ENCODE measurements around the gene SEC61A1.

Gene SEC61A1

DNA sequence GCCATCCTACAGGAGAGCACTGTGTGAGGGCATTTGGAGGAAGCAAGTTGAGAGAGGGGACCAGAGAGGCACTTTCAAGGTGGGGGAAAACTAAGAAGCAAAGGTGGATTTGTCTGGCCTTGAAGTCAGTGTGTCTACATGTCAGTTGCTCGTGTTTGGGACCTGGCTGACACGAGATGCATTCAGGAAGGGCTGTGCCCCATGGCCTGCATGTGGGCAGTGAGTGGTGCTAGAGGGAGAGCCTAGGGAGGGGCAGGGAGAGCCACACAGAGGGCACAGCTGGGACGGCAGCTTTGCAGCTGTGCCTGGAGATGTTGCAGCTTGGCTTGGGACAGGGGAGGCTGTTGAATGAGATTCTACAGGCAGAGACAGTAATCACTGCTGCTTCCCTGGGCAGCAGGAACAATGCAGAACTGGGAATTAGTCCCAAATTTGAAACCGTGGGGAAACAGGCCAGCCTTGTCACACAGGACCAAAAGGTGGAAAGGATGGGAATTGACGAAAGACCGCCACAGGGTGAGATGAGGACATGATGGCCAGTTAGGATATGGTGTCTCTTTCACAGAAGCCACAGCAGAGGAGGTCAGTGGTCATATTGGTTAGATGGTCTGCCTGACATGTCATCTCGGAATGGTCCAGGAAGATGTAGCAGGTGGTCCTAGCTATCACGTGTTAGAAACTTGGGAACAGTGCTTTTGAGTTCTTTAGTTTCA lies 10.0 kb downstream of the SEC61A1 start:
- TF ChIP-seq, protein P1, sequence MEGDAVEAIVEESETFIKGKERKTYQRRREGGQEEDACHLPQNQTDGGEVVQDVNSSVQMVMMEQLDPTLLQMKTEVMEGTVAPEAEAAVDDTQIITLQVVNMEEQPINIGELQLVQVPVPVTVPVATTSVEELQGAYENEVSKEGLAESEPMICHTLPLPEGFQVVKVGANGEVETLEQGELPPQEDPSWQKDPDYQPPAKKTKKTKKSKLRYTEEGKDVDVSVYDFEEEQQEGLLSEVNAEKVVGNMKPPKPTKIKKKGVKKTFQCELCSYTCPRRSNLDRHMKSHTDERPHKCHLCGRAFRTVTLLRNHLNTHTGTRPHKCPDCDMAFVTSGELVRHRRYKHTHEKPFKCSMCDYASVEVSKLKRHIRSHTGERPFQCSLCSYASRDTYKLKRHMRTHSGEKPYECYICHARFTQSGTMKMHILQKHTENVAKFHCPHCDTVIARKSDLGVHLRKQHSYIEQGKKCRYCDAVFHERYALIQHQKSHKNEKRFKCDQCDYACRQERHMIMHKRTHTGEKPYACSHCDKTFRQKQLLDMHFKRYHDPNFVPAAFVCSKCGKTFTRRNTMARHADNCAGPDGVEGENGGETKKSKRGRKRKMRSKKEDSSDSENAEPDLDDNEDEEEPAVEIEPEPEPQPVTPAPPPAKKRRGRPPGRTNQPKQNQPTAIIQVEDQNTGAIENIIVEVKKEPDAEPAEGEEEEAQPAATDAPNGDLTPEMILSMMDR (IDR thresholded peaks at IDR 0.05; ENCODE audit: insufficient read depth, low read length, poor library complexity, severe bottlenecking), result no peak
- H3K27me3 ChIP-seq (replicated peaks; ENCODE audit: control insufficient read depth, insufficient read depth, low read length), result no peaks in the 10 kb centered on the region
- H3K36me3 ChIP-seq (ENCODE audit: control insufficient read depth, insufficient read depth, low read length), result peaks cover 52% of the 10 kb centered on the region
- no peak overlapping the region for H3K4me3 ChIP-seq (replicated peaks; ENCODE audit: low read depth, low read length)
- no peak for DNase-seq (ENCODE audit: extremely low read depth, insufficient read length)

DNA sequence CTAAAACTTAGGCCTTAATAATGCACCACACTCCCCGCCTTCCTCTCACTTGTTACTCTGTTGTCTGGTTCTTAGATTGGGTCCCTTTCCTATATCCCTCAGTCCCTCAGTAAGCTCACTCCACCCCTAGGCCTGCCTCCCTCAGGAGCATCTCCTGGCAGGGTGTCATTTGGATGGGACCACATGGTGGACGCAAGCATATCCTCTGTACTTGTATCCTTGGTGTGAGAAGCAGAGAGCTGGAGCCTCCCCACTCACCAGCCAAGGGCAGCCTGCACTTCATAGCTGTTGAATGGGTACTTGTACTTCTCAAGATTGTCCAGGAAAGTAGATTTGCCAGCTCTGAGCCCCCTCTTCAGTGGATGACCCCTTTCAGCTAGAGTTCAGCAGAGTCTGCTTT lies 11.6 kb downstream of the SEC61A1 start:
- Histone ChIP-seq H3K4me3 (replicated peaks; ENCODE audit: low read depth, low read length) (no peak overlapping the region), H3K27me3 (replicated peaks; ENCODE audit: control insufficient read depth, insufficient read depth, low read length) (no peaks in the 10 kb centered on the region), H3K36me3 (ENCODE audit: control insufficient read depth, insufficient read depth, low read length) (peaks cover 61% of the 10 kb centered on the region)
- DNase-seq (ENCODE audit: extremely low read depth, insufficient read length), result no peak
- TF ChIP-seq, protein P1 (IDR thresholded peaks at IDR 0.05; ENCODE audit: insufficient read depth, low read length, poor library complexity, severe bottlenecking), result no peak

DNA sequence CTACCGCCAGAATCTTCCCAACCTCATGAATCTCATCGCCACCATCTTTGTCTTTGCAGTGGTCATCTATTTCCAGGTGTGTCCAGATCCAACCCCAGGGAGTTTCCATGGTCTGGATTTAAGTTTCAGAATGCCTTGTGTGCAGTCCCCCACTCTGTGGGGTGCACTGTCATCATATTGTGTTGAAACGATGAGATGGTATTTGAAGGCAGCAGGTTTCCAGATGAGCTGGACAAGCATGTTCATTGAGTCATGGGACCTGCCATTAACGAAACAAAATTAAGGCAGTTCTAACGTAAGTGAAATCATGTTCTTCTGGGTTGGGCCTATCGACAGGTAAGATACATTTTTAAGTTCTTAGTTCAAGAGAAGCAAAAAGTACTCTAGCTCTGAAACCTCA lies 12.7 kb downstream of the SEC61A1 start:
- DNase-seq (ENCODE audit: extremely low read depth, insufficient read length), result no peak
- TF ChIP-seq, protein P1 (IDR thresholded peaks at IDR 0.05; ENCODE audit: insufficient read depth, low read length, poor library complexity, severe bottlenecking), result no peak
- peaks cover 62% of the 10 kb centered on the region for H3K36me3 ChIP-seq (ENCODE audit: control insufficient read depth, insufficient read depth, low read length)
- H3K27me3 ChIP-seq (replicated peaks; ENCODE audit: control insufficient read depth, insufficient read depth, low read length), result no peaks in the 10 kb centered on the region
- H3K4me3 ChIP-seq (replicated peaks; ENCODE audit: low read depth, low read length), result no peak overlapping the region

DNA sequence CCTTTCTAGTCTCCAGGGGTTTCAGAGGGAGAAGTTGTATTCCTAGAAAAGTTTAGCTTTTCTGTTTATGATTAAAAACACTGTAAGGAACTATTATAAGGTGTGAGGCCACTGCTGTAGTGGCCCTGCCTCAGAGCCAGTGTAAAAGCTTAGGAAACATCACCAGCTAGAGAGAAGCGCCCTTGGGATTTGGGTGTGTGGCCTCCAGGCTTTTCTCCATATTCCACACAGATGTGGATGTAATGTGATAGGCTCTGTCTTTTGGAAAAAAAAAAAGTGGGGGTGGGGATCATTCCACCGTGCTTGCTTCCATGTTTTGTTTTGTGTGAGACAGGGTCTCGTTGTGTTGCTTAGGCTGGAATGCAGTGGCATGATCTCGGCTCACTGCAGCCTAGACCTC lies 13.9 kb downstream of the SEC61A1 start:
- H3K36me3 ChIP-seq (ENCODE audit: control insufficient read depth, insufficient read depth, low read length), result peaks cover 68% of the 10 kb centered on the region
- H3K27me3 ChIP-seq (replicated peaks; ENCODE audit: control insufficient read depth, insufficient read depth, low read length), result no peaks in the 10 kb centered on the region
- H3K4me3 ChIP-seq (replicated peaks; ENCODE audit: low read depth, low read length), result no peak overlapping the region
- DNase-seq (ENCODE audit: extremely low read depth, insufficient read length), result no peak
- TF ChIP-seq, protein P1 (IDR thresholded peaks at IDR 0.05; ENCODE audit: insufficient read depth, low read length, poor library complexity, severe bottlenecking), result no peak

DNA sequence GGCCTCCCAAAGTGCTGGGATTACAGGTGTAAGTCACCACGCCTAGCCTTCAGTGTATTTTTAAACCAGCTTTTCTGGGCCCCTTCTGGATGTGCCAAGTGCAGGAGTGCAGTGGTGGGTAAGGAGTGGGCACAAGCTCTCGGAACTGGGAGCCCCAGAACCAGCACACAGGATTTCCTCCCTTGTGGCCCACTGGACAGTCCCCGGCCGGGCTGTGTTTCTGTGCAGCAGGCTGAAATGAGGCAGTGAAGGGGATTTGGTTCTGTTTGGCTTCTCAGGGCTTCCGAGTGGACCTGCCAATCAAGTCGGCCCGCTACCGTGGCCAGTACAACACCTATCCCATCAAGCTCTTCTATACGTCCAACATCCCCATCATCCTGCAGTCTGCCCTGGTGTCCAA lies 14.4 kb downstream of the SEC61A1 start:
- peaks cover 70% of the 10 kb centered on the region for H3K36me3 ChIP-seq (ENCODE audit: control insufficient read depth, insufficient read depth, low read length)
- no peak overlapping the region for H3K4me3 ChIP-seq (replicated peaks; ENCODE audit: low read depth, low read length)
- no peak for DNase-seq (ENCODE audit: extremely low read depth, insufficient read length)
- TF ChIP-seq, protein P1 (IDR thresholded peaks at IDR 0.05; ENCODE audit: insufficient read depth, low read length, poor library complexity, severe bottlenecking), result no peak
- H3K27me3 ChIP-seq (replicated peaks; ENCODE audit: control insufficient read depth, insufficient read depth, low read length), result no peaks in the 10 kb centered on the region

DNA sequence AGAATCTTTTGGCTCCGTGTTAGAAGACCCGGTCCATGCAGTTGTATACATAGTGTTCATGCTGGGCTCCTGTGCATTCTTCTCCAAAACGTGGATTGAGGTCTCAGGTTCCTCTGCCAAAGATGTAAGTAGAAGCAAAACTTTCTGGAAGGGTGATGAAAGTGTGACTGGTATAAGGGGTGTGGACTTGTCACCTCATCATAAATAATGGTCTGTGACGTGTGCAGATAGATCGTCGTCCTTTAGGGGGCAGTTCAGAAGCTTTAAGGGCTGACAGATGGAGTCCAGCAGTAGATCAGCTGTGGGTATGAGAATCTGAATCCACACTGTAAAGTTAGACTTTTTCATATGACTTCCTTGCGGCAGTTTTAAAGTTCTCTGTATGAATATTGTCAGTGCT lies 15.3 kb downstream of the SEC61A1 start:
- Histone ChIP-seq H3K4me3 (replicated peaks; ENCODE audit: low read depth, low read length) (no peak overlapping the region), H3K36me3 (ENCODE audit: control insufficient read depth, insufficient read depth, low read length) (peaks cover 70% of the 10 kb centered on the region), H3K27me3 (replicated peaks; ENCODE audit: control insufficient read depth, insufficient read depth, low read length) (no peaks in the 10 kb centered on the region)
- no peak for DNase-seq (ENCODE audit: extremely low read depth, insufficient read length)
- TF ChIP-seq, protein P1 (IDR thresholded peaks at IDR 0.05; ENCODE audit: insufficient read depth, low read length, poor library complexity, severe bottlenecking), result no peak
